GM12878 (cell line): Measurements from ENCODE around the gene DLG2. TPM values are rescaled to one million over a fixed set of nuclear protein-coding genes. Genes with fewer than 3 reads are reported as not detected.

Source experiments
- ATAC-seq: fragments of 200-7000 bp; cut with Tn5 transposase; 3 replicates; pipeline ENCODE4 v1.9.1; 2020; ENCODE audit warnings: mild to moderate bottlenecking, moderate library complexity
- BruUV-seq: library from RNA; stranded (reverse); fragments of 400-500 nt; replicated peaks from 2 replicates; lab custom pipeline; 2021; lab: Mats Ljungman, UMichigan
- CTCF ChIA-PET: fragments of 300-600 bp; sonication (Branson Sonifier 250); formaldehyde crosslinking; extraction: SDS; loops from one replicate; lab custom pipeline; 2021; ENCODE audit warnings: inconsistent platforms; lab: Yijun Ruan, JAX
- POLR2A ChIA-PET: fragments of 350-600 bp; formaldehyde crosslinking; extraction: SDS; loops from one replicate; lab custom pipeline; 2021; ENCODE audit warnings: inconsistent platforms; lab: Charles Lee
- RAD21 ChIA-PET: fragments of 300-600 bp; sonication (Branson Sonifier 250); formaldehyde crosslinking; loops from one replicate; lab custom pipeline; 2023; ENCODE audit warnings: antibody characterized with exemption; ENCODE audit not compliant: unreplicated experiment; lab: Charles Lee
- SMC1A ChIA-PET: fragments of 300-600 bp; sonication (Branson Sonifier 250); formaldehyde crosslinking; loops from one replicate; lab custom pipeline; 2023; ENCODE audit not compliant: unreplicated experiment, uncharacterized antibody; lab: Charles Lee
- DNase-seq: peaks from one replicate; pipeline ENCODE4 v3.0.0-alpha.2; 2011; ENCODE audit warnings: low read depth, low spot score
- FAIRE-seq: peaks from 3 replicates; lab custom pipeline; 2011; peaks lifted over from hg19 to GRCh38; lab: Jason Lieb, UNC
- H2AFZ ChIP-seq: 2 replicates; pipeline ENCODE4 v1.6.0; 2011; ENCODE audit warnings: low read depth, low read length, control low read depth; ENCODE audit not compliant: control insufficient read depth
- H3K27ac ChIP-seq: 2 replicates; pipeline ENCODE4 v1.5.1; 2011; ENCODE audit warnings: control low read depth; ENCODE audit not compliant: control insufficient read depth, insufficient read depth
- H3K27me3 ChIP-seq, 2 experiments: replicated peaks in 1 of 2; 2 replicates each; pipeline versions ENCODE4 v1.6.0 to v1.6.1; 2011; ENCODE audit warnings: low read length in 1 of 2; ENCODE audit not compliant: control insufficient read depth in 2 of 2, insufficient read depth in 2 of 2
- H3K36me3 ChIP-seq, 2 experiments: 2 replicates each; pipeline ENCODE4 v1.5.1; 2011; ENCODE audit warnings: low read length in 1 of 2; ENCODE audit not compliant: control insufficient read depth in 2 of 2, insufficient read depth in 2 of 2
- H3K4me1 ChIP-seq: 2 replicates; pipeline ENCODE4 v1.6.1; 2011; ENCODE audit warnings: mild to moderate bottlenecking, low read length, moderate library complexity, mixed read lengths; ENCODE audit not compliant: control insufficient read depth, insufficient read depth
- H3K4me2 ChIP-seq: 2 replicates; pipeline ENCODE4 v1.6.0; 2011; ENCODE audit warnings: control low read depth; ENCODE audit not compliant: control insufficient read depth, insufficient read depth
- H3K4me3 ChIP-seq: fragments of 200-600 bp; sonication (generic); 2 replicates; pipeline ENCODE4 v1.5.1; 2016
- H3K79me2 ChIP-seq: 2 replicates; pipeline ENCODE4 v1.6.0; 2011; ENCODE audit warnings: low read length; ENCODE audit not compliant: control insufficient read depth, insufficient read depth
- H3K9ac ChIP-seq: 2 replicates; pipeline ENCODE4 v1.8.0; 2011; ENCODE audit warnings: low read length, control low read depth, mixed read lengths; ENCODE audit not compliant: control insufficient read depth, insufficient read depth
- H3K9me3 ChIP-seq: replicated peaks from 3 replicates; pipeline ENCODE4 v1.5.1; 2011; ENCODE audit warnings: mild to moderate bottlenecking, low read length; ENCODE audit not compliant: control insufficient read depth, insufficient read depth
- H4K20me1 ChIP-seq: 2 replicates; pipeline ENCODE4 v1.6.0; 2011; ENCODE audit not compliant: control insufficient read depth, insufficient read depth
- CHD2 ChIP-seq: IDR thresholded peaks from 2 replicates; pipeline ENCODE4 v1.6.1; 2011; ENCODE audit warnings: low read depth, low read length, improper control_type of control experiment, borderline replicate concordance
- EED ChIP-seq: sonication (generic); IDR thresholded peaks from 2 replicates; pipeline ENCODE4 v1.6.1; 2016; ENCODE audit warnings: antibody characterized with exemption, low read depth
- ETV6 ChIP-seq, 2 experiments: fragments of 450-650 bp in 1 of 2; IDR thresholded peaks in 1 of 2; conservative IDR thresholded peaks in 1 of 2; 2 replicates each; pipeline ENCODE4 v1.6.1; 2014; ENCODE audit warnings: antibody characterized with exemption in 1 of 2, borderline replicate concordance in 1 of 2, low read depth in 1 of 2, mild to moderate bottlenecking in 1 of 2, moderate library complexity in 1 of 2
- EZH2 ChIP-seq: IDR thresholded peaks from 2 replicates; pipeline ENCODE4 v1.6.1; 2012; ENCODE audit warnings: low read depth, mild to moderate bottlenecking, control low read depth, inconsistent platforms, low read length, borderline replicate concordance; ENCODE audit not compliant: control insufficient read depth
- LARP7 ChIP-seq: fragments of 450-650 bp; IDR thresholded peaks from 2 replicates; pipeline ENCODE4 v1.6.1; 2017; ENCODE audit warnings: mild to moderate bottlenecking
- POLR2AphosphoS2 ChIP-seq: IDR thresholded peaks from 2 replicates; pipeline ENCODE4 v1.6.1; 2011; ENCODE audit warnings: low read depth, mild to moderate bottlenecking, low read length, improper control_type of control experiment, moderate library complexity
- RAD21 ChIP-seq: IDR thresholded peaks from 2 replicates; pipeline ENCODE4 v1.6.1; 2011; ENCODE audit warnings: mild to moderate bottlenecking, low read depth, low read length, moderate library complexity; ENCODE audit not compliant: insufficient read depth
- REST ChIP-seq: IDR thresholded peaks from 2 replicates; pipeline ENCODE4 v1.6.1; 2012; ENCODE audit warnings: mild to moderate bottlenecking, low read depth, low read length
- SIX5 ChIP-seq: IDR thresholded peaks from 2 replicates; pipeline ENCODE4 v1.6.1; 2011; ENCODE audit warnings: mild to moderate bottlenecking, low read depth, low read length, moderate library complexity; ENCODE audit not compliant: severe bottlenecking
- SP1 ChIP-seq: IDR thresholded peaks from one replicate; pipeline ENCODE4 v1.6.1; 2011; ENCODE audit warnings: low read depth, low read length
- SREBF1 ChIP-seq: IDR thresholded peaks from 2 replicates; pipeline ENCODE4 v1.6.1; 2012; ENCODE audit warnings: mild to moderate bottlenecking, low read length
- SUPT20H ChIP-seq: IDR thresholded peaks from 2 replicates; pipeline ENCODE4 v1.6.1; 2011; ENCODE audit warnings: low read depth, mild to moderate bottlenecking, low read length, moderate library complexity, borderline replicate concordance; ENCODE audit not compliant: control insufficient read depth
- TARDBP ChIP-seq: IDR thresholded peaks from 2 replicates; pipeline ENCODE4 v1.6.1; 2016; ENCODE audit warnings: borderline replicate concordance
- ZNF24 ChIP-seq: fragments of 450-650 bp; IDR thresholded peaks from 2 replicates; pipeline ENCODE4 v1.6.1; 2017; ENCODE audit warnings: antibody characterized with exemption, mild to moderate bottlenecking
- WGBS: methylation state at CpG from one replicate; pipeline ENCODE4 v1.1.6; 2016; ENCODE audit warnings: low lambda C conversion rate; ENCODE audit not compliant: insufficient replicate concordance, insufficient coverage; ENCODE audit errors: missing lambda C conversion rate; 5-methylcytosine and 5-hydroxymethylcytosine counted together
- in situ Hi-C: fragments of 300-500 bp; cut with MboI; formaldehyde crosslinking; loops from 9 replicates; pipeline ENCODE4 v1.14.3; 2018; ENCODE audit warnings: mixed read lengths
- intact Hi-C: fragments of 100-400 bp; cut with micrococcal nuclease; formaldehyde crosslinking; loops from one replicate; pipeline ENCODE4 v1.14.2; 2022; ENCODE audit not compliant: unreplicated experiment
- polyA plus RNA-seq, 11 experiments: library from polyadenylated mRNA; depleted of rRNA in 4 of 11; unstranded in 6 of 11; stranded (reverse) in 5 of 11; fragments of >200 nt; fragmentation: Nextera tagmentation in 4 of 11; fragmentation: Illumina TruSeq in 1 of 11; extraction: Ambion mirVana in 4 of 11; extraction: Trizol in 1 of 11; gene quantifications; 1 replicate in 1 of 11; 2 replicates in 10 of 11; pipeline versions ENCODE4 v1.2.1 to v1.2.3, GENCODE V29; 2011 to 2016; ENCODE audit warnings: inconsistent platforms in 2 of 11, missing spikeins in 2 of 11, low read depth in 1 of 11
- total RNA-seq, 4 experiments: library from RNA; depleted of rRNA in 3 of 4; stranded (reverse); fragments of >200 nt in 3 of 4; fragmentation: Illumina TruSeq in 1 of 4; extraction: Trizol in 1 of 4; gene quantifications; 2 replicates each; pipeline versions ENCODE4 v1.2.1 to v1.2.3, GENCODE V29; 2013 to 2021
- TF ChIP-seq, protein P1 (sequence below): IDR thresholded peaks from 2 replicates; pipeline ENCODE4 v1.6.1; 2012; ENCODE audit warnings: low read depth, low read length, improper control_type of control experiment

Gene DLG2
- total and polyA plus RNA-seq, 10 of the 15 experiments (the other 5 are each of a cell fraction or from before 2014, with no cell fraction given): 0.09 to 0.98 (median 0.35) TPM

DNA sequence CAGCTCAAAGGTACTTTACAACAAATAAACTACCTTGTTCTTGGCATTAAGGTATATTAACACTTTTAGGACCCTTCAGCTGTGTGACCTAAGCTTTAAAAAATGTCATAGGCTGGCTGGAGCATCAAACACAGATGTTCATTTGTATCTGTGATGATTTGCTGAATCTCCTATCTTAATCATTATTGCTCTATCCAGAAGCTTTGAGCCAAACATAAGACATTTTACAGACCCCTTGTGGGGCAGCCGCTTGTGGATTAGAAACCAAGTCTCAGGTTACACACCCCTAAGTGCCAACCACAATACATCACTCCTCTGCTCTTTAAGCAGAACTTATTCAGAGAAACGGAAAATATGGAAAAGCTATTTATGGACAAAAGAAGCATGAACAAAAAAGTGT, 1946.8 kb downstream of the DLG2 start:
- ChIA-PET SMC1A (interaction anchor here (1.3 kb wide), 1 partner anchor 43 kb away, joined by 4 read pairs; no protein-coding TSS in a partner anchor), POLR2A (no interaction called here), RAD21 (no interaction called here), CTCF (interaction anchor here (0.6 kb wide), 1 partner anchor 833 kb away, joined by 3 read pairs; no protein-coding TSS in a partner anchor)
- Histone ChIP-seq H3K4me1 (peaks cover 16% of the 10 kb centered on the region), H3K9ac (no peak overlapping the region), H3K27me3 (no peaks in the 10 kb centered on the region), H3K79me2 (no peaks in the 10 kb centered on the region), H3K4me2 (no peak overlapping the region; the same call in 1 of the 2 replicates), H4K20me1 (no peaks in the 10 kb centered on the region), H2AFZ (no peak overlapping the region), H3K4me3 (no peak overlapping the region), H3K9me3 (no peaks in the 10 kb centered on the region), H3K36me3 (no peaks in the 10 kb centered on the region), H3K27ac (no peak overlapping the region)
- in situ Hi-C loops (no loop called here), intact Hi-C loops (loop anchor here (5.0 kb wide), 1 partner anchor 48 kb away; no protein-coding TSS in a partner anchor)
- 0% methylated on average over 2 of the region's 2 CpGs for WGBS
- TF ChIP-seq RAD21: no peak
- no peak for TF ChIP-seq POLR2AphosphoS2
- TF ChIP-seq EED: no peak
- no peak for TF ChIP-seq TARDBP
- TF ChIP-seq CHD2: no peak
- no peak for TF ChIP-seq ETV6 (conservative IDR thresholded peaks at IDR 0.05 in 1 of 2, IDR thresholded peaks at IDR 0.05 in 1 of 2; ENCODE audit: borderline replicate concordance in 1 of 2, low read depth in 1 of 2)
- no peak for TF ChIP-seq EZH2
- no peak for TF ChIP-seq SIX5
- TF ChIP-seq, protein P1, sequence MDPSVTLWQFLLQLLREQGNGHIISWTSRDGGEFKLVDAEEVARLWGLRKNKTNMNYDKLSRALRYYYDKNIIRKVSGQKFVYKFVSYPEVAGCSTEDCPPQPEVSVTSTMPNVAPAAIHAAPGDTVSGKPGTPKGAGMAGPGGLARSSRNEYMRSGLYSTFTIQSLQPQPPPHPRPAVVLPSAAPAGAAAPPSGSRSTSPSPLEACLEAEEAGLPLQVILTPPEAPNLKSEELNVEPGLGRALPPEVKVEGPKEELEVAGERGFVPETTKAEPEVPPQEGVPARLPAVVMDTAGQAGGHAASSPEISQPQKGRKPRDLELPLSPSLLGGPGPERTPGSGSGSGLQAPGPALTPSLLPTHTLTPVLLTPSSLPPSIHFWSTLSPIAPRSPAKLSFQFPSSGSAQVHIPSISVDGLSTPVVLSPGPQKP: no peak
- TF ChIP-seq SP1: no peak
- TF ChIP-seq REST: no peak
- TF ChIP-seq ZNF24: no peak
- no peak for TF ChIP-seq SUPT20H
- TF ChIP-seq SREBF1: no peak
- TF ChIP-seq LARP7: no peak
- FAIRE-seq (no peak), DNase-seq (no peak), ATAC-seq (no peak)
- BruUV-seq: no TSS peak
